Chondrocyte (in vitro differentiated cells): ENCODE data around the gene PTPRQ. TPM values are rescaled to one million over a fixed set of nuclear protein-coding genes. Genes with fewer than 3 reads are reported as not detected.

ENCODE experiments used
- DNase-seq: peaks from one replicate; pipeline ENCODE4 v3.0.0; 2021; ENCODE audit warnings: mixed read lengths, low spot score
- H3K27ac Mint-ChIP-seq: one replicate; pipeline ENCODE4 v1.8.0; 2021; ENCODE audit warnings: mild to moderate bottlenecking, moderate library complexity, mixed read lengths; ENCODE audit not compliant: unreplicated experiment
- H3K27me3 Mint-ChIP-seq: 2 replicates; pipeline ENCODE4 v1.8.0; 2021; ENCODE audit warnings: low read depth, mixed read lengths
- H3K36me3 Mint-ChIP-seq: 2 replicates; pipeline ENCODE4 v1.8.0; 2021; ENCODE audit warnings: low read depth, mixed read lengths
- H3K4me1 Mint-ChIP-seq: 2 replicates; pipeline ENCODE4 v1.8.0; 2021; ENCODE audit warnings: low read depth, mild to moderate bottlenecking, mixed read lengths
- H3K4me3 Mint-ChIP-seq: one replicate; pipeline ENCODE4 v1.8.0; 2021; ENCODE audit warnings: mild to moderate bottlenecking, moderate library complexity, mixed read lengths; ENCODE audit not compliant: unreplicated experiment
- H3K9me3 Mint-ChIP-seq: 2 replicates; pipeline ENCODE4 v1.8.0; 2021; ENCODE audit warnings: low read depth, mixed read lengths
- total RNA-seq: library from RNA; stranded (reverse); gene quantifications from 3 replicates; pipeline ENCODE4 v1.2.1, GENCODE V29; 2021
- TF ChIP-seq, protein P1 (sequence below): fragments of 200-600 bp; sonication (generic); IDR thresholded peaks from 2 replicates; pipeline ENCODE4 v1.5.0; 2021; ENCODE audit warnings: antibody characterized with exemption, mild to moderate bottlenecking, moderate library complexity

PTPRQ gene
- total RNA-seq, 1 donor from 2014 or later = 0.10 TPM

DNA sequence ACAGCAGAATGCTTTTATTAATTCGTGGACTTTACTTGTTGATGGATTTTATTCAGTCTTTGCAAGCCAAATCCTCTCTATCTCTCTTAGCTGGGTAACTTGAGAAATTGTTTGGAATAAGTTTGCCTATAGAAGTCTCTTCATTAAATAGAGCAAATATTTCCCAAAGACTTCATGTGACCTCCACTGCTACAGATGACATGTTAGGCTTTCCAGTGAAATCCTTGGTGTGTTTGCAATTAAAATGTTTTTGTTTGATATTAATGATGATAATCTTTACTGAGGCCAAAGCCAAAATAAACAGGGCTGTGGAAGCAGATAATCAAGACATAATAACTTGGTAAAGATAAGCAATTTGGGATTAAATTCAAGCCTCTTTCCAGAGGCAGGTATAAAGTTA, 267.8 kb downstream of the PTPRQ start:
- DNase-seq = no peak
- TF ChIP-seq, protein P1, sequence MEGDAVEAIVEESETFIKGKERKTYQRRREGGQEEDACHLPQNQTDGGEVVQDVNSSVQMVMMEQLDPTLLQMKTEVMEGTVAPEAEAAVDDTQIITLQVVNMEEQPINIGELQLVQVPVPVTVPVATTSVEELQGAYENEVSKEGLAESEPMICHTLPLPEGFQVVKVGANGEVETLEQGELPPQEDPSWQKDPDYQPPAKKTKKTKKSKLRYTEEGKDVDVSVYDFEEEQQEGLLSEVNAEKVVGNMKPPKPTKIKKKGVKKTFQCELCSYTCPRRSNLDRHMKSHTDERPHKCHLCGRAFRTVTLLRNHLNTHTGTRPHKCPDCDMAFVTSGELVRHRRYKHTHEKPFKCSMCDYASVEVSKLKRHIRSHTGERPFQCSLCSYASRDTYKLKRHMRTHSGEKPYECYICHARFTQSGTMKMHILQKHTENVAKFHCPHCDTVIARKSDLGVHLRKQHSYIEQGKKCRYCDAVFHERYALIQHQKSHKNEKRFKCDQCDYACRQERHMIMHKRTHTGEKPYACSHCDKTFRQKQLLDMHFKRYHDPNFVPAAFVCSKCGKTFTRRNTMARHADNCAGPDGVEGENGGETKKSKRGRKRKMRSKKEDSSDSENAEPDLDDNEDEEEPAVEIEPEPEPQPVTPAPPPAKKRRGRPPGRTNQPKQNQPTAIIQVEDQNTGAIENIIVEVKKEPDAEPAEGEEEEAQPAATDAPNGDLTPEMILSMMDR = no peak
- H3K27ac Mint-ChIP-seq = no peak overlapping the region
- peaks cover 51% of the 10 kb centered on the region for H3K27me3 Mint-ChIP-seq
- H3K9me3 Mint-ChIP-seq = no peaks in the 10 kb centered on the region
- H3K4me1 Mint-ChIP-seq = peaks cover 19% of the 10 kb centered on the region
- H3K36me3 Mint-ChIP-seq = peaks cover 4% of the 10 kb centered on the region
- no peak overlapping the region for H3K4me3 Mint-ChIP-seq

DNA sequence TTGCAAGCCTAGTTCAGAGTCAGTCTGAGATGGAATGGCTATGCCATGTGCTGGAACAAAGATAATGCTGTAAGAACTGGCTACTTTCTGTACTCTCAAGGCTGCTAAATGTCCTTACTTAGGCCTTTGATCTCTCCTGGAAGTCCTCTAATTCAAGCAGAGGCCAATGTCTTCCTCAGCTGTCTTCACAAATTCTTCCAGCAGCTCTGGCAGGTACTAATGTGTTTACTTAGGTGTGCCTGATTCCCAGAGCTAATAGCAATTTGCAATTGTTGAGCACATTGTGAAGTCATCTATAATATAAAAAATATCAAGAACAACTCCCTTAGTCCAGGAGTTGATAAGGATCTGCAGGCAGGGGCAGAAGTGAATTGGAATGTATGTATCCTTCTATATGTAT, 268.8 kb downstream of the PTPRQ start:
- Mint-ChIP-seq H3K4me1 (peaks cover 19% of the 10 kb centered on the region), H3K4me3 (no peak overlapping the region), H3K27me3 (peaks cover 43% of the 10 kb centered on the region), H3K27ac (no peak overlapping the region), H3K9me3 (no peaks in the 10 kb centered on the region), H3K36me3 (peaks cover 4% of the 10 kb centered on the region)
- no peak for DNase-seq
- TF ChIP-seq, protein P1 = no peak

DNA sequence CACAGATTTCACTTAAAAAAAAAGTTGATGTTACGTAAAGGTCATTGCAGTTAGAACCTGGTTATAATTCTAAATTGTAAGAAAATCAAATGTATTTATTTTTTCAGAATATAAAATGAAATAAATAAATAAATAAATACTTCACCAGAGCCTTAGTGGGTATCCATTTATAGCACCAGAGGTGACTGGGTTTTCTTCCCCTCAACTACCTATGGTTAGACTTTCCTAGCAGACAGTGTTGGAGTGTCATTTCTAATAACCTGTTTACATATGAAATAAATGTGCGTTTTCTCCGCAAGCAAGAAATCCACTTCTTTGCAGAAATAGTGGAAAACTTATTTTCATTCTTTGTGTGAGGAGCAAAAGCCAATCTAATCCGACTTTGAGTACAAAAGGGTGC, 269.4 kb downstream of the PTPRQ start:
- TF ChIP-seq, protein P1 = no peak
- Mint-ChIP-seq H3K36me3 (peaks cover 4% of the 10 kb centered on the region), H3K4me1 (peaks cover 15% of the 10 kb centered on the region), H3K4me3 (no peak overlapping the region), H3K27ac (no peak overlapping the region), H3K9me3 (no peaks in the 10 kb centered on the region), H3K27me3 (peaks cover 42% of the 10 kb centered on the region)
- DNase-seq = no peak

DNA sequence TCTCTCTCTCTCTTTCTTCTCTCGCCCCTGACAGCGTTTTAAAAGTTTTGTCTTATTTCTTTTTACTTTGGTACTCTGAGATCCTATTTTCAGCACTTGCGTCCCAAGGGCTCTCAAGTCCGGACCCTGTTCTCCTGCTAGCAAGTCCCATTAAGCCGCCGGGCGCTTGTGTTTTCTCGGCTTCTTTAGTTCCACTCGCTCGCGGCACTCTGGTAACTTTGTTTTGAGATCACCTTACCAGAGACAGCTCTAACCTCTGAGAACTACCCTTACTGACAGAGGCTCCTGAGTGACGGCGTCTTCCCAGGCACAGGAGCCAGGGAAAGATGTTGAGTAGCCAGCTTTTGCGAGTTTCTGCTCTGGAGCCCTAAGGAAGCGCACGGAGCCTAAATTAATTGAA, 270.0 kb downstream of the PTPRQ start:
- Mint-ChIP-seq H3K27me3 (peaks cover 35% of the 10 kb centered on the region), H3K4me1 (peaks cover 10% of the 10 kb centered on the region)

DNA sequence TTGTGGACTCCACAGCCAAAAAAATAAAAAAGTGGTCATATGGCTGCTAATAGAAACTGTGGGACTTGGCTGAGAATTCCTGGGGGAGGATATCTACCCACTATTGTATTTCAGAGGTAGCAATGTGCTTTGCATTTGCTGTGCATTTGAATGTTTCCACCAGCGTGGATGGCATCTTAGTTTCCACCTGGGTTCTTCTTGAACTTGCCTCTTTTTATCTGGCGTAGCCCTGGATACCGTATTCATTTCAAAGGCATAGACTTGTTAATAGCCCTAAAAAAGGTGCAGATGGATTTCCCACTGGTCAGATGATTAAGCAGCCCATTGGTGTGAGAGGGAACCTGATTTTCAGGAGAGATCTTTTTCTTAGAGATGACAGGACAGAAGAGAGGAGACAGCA, 270.8 kb downstream of the PTPRQ start:
- H3K9me3 Mint-ChIP-seq = no peaks in the 10 kb centered on the region
- no peak for DNase-seq
- H3K4me1 Mint-ChIP-seq = peaks cover 10% of the 10 kb centered on the region
- peaks cover 29% of the 10 kb centered on the region for H3K27me3 Mint-ChIP-seq
- no peaks in the 10 kb centered on the region for H3K36me3 Mint-ChIP-seq
- no peak overlapping the region for H3K27ac Mint-ChIP-seq
- no peak overlapping the region for H3K4me3 Mint-ChIP-seq
- TF ChIP-seq, protein P1 = no peak

More for the DNA sequence above, 270.0 kb downstream of the PTPRQ start:
- Mint-ChIP-seq H3K4me3 (peak overlapping the region; percentile 74), H3K36me3 (no peaks in the 10 kb centered on the region), H3K9me3 (no peaks in the 10 kb centered on the region), H3K27ac (no peak overlapping the region)
- TF ChIP-seq, protein P1 = no peak
- DNase-seq = no peak
